HG03280 (cell line): ENCODE measurements around the gene DSC3.
"Not testable (repeated sequence)": the region's sequence is repeated elsewhere in the genome, so short reads cannot be mapped to it uniquely, and the experiment has no call there.

ENCODE experiments used
- ATAC-seq: cut with Tn5 transposase; IDR thresholded peaks from one replicate; pipeline ENCODE4 v1.9.1; 2021; ENCODE audit warnings: mild to moderate bottlenecking, moderate library complexity; ENCODE audit not compliant: unreplicated experiment

The DSC3 gene

DNA sequence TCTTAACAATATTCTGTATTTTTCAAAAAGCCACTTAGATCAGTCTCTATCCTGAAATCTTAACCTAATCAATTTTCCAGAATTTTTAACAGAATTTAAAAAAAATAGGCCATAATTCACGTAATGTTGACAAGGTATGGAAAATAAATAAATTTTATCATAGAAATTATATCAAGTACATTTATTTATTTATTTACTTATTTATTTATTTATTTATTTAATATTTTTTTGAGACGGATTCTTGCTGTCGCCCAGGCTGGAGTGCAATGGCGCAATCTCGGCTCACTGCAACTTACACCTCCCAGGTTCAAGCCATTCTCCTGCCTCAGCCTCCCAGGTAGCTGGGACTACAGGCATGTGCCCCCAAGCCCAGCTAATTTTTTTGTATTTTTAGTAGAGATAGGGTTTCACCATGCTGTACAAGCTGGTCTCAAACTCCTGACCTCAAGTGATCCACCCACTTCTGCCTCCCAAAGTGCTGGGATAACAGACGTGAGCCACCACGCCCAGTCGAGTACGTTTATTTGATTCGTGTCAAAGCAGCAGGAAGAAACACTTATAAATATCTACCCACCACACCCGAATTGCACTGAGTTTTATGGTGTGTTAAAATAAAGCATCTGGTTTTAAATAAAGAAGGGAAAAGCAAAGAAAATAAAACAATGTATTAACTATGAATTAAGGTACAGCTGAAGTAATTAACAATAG is 60.1 kb downstream of the DSC3 start:
- ATAC-seq: no peak

DNA sequence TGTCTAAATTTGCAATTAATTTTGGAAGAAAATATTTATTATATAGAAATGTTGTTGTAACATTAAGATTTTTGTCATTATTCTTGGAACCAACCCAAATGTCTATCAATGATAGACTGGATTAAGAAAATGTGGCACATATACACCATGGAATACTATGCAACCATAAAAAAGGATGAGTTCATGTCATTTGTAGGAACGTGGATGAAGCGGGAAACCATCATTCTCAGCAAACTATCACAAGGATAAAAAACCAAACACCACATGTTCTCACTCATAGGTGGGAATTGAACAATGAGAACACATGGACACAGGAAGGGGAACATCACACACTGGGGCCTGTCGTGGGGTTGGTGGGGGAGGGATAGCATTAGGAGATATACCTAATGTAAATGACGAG is 64.5 kb downstream of the DSC3 start:
- not testable (repeated sequence) for ATAC-seq

DNA sequence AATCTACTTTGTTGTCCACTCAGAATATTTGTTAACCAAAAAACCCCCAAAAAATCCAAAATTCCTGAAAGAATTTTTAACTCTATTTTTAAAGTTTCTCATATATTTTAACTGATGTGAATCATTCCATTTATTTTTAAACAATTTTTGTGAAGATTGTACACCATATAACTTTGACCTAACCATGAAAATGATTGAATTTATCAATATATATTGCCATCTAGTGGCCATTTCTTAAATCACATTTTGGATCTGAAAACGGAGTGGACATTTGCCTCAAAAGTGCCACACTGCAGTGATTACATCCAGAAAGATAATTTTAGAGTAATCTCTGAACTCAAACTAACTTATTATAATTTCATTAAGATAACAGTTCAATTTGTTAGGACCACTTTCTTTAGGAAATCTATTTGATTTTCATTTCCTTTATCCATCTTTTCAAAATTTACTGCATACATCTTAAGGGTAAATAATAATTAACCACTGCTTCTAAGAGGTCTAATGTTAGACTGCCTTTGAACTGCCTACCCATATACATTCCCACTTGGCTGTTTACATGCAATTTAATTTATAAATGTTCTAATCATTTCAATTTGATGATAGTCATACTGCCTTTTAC is 71.1 kb downstream of the DSC3 start:
- no peak for ATAC-seq

DNA sequence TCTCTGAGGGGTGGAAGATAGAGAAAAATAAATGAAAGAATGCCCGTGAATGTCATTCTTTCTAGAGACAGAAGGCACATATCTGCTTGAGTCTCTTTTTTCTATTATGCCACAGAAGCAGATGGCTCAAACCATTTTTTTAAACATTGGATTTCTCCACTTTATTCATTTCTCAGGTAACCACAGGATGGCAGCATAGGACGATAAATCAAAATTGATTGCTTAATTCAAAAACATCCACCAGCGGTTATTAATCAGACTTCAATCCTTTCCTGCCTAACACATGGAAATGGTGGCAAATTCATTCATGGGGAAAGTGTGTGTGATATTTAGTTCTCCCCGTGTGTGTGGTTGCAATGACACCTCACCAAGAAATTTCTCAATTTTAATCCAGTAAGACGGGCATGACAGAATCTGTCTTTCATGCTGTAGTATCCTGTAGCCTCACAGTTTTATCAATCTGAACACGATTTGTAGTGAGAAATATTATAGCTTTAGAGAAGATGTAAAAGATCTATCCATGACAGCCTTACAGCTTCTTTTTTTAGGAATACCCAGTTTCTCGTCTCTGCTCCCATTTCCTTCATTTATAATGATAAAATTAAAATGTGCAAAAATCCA is 72.2 kb downstream of the DSC3 start:
- no peak for ATAC-seq

DNA sequence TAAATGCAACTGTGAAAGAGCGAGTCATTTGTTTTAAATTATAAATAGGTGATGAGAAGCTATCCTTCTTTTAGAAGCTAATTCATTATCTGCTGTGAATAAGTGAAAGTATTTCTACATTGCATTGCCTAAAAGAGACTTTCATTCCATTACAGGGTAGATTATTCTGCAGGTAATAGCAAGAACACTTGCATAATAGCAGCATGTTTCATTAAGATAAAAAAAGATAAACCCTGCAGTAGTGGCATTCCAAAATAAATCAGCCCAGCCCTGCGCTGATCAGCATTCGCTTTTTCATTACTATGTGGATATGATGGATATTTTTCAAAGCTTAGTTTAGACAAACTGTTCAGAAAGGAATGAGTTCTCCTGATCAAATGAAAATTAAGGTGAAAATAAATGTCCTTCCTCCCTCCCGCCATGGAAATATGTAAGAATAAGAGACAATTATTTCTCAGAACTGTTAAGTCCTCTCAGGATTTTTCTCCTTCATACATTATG is 72.8 kb downstream of the DSC3 start:
- no peak for ATAC-seq

DNA sequence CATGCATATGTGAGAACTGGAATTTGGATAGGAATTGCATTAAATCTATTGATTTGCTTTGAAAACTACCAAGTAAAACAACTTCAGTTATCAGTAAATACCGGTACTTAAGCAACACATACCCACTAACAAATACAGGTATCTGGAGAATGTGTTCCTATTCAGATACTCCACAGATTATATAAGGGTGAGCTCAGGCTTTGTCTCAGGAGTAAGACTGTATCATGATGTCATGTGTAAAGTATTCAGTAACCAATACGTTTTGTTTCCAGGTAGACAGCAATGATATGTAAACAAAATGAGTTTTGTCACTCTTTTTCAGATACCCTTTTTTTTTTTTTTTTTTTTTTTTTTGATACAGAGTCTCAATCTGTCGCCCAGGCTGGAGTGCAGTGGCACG is 74.8 kb downstream of the DSC3 start:
- no peak for ATAC-seq

DNA sequence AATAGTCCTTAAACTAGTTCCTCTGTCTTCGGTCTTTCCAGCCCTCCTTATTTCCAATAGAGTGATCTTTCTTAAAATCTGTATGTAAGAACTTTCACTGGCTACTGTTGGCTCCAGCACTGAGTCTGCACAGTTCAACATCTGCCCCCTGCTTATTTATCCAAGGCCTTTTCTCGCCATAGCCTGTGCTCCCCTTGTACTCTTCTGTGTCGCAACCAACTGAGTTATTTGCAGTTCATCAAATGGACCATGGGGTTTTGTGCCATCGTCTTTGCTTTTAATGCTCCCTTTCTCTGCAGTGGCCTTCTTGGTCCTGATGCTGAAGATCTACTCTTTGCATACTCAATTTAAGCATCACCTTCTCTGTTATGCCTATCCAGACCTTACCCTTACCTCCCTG is 77.3 kb downstream of the DSC3 start:
- no peak for ATAC-seq

DNA sequence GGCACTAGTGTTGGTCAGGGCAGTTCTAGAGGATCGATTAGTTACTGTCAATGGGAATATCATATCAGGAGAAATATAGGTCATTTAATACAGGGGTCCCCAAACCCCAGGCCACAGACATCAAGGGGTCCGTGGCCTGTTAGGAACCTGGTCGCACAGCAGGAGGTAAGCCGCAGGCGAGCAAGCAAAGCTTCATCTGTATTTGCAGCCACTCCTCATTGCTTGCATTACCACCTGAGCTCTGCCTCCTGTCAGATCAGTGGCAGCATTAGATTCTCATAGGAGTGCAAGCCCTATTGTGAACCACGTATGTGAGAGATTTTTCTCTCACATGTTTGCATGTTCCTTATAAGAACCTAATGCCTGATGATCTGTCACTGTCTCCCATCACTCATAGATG is 81.9 kb downstream of the DSC3 start:
- no peak for ATAC-seq

DNA sequence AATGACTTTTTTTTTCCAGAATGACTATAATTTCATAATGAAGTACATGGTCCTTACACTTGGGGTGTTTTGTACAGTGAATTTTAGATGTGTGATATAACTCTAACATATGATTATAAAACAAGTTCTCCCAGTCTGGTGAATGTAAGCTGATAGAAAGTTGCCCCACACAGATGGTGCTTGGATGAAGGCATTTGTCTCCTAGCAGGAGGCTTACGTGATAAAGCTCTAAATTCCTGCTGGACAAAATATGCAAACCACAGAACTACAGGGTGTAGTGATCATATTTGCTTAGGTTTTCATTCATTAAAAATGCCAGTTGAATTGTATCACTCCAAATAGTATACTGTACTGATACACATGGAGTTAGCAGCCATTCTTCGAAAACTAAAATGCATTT is 85.5 kb downstream of the DSC3 start:
- ATAC-seq: no peak

DNA sequence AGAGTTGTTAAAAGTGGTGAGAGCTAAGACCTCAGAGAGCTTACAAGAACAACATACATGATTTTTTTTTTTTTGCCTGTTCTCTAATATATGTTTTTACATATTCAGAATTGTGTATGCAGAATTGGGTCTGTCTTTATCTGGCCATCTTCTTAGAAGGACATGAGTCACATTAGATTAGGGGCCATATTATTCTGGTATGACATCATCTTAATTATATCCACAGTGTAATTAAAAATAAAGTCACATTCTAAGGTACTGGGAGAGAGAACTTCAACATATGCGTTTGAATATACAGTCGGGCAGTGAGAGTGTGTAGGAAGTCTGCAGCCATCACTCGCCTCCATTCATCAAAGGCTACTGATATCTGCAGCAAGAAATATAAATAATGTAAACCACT is 88.3 kb downstream of the DSC3 start:
- no peak for ATAC-seq

DNA sequence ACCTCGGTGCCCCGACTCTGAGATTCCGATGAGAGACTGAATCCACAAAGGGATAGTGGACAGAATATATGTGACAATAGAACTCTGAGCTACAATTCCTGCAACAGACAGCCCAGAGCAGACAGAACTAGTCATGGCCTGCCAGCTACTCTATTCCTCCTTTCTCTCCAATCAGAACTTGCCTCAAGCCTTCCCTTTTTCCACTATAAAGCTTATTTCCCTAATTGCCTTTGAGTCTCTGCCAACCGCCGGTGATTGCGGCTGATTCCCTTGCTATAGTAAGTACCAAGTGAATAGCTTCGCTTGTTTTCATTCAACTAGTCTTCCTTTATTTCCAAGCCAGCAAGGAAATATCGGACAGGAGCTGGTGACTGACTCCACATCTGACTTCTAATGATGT is 96.8 kb downstream of the DSC3 start:
- no peak for ATAC-seq

DNA sequence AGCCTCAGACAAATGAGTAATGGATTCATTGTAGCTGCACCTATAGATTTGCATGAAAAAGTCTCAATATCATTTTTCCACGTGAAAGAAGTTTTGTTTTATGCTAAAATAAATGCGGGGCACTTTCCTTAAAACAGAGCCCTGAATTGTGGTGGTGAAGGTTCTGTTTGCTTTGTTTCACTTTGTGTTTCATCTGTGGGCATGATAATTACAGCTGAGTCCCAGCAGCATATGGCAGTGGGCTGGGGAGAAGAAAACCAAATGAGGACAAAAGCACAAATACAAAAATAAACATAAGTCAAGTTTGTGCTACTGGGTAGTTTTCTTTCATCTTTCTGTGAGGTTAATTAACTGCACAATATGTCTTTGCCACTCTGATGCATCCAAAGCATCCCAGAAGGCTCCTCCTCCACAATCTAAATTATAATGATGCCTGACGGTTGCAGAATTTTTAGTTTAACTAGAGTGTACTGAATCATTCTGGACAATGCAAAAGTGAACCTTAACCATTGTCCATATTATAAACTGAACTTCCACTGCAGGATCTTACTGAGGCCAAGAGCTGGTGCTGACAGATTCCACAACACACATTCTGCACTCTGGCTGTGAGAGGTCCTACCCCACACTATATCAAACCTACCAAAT is 97.6 kb downstream of the DSC3 start:
- no peak for ATAC-seq

DNA sequence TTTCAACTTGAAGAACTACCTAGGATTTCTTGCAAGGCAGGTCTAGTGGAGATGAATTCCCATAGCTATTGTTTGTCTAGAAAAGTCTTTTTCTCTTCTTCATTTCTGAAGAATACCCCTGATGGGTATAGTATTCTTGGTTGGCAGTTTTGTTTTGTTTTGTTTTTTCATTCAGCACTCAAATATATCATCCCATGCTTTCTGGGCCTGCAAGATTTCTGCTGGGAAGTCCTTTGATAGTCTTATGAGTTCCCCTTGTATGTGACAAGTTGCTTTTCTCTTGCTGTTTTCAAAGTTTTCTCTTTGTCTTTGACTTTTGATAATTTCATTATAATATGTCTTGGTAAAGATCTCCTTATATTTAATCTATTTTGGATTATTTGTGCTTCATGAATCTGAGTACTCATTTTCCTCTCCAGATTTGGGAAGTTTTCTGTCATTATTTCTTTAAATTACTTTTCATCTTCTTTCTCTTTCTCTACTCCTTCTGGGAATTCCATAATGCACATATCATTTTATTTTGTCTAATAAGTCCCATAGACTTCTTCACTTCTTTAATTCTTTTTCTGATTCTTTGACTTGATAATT is 101.5 kb downstream of the DSC3 start:
- no peak for ATAC-seq
